Stimulated activated CD8-positive, alpha-beta memory T cell treated with anti-CD3 and anti-CD28 coated beads, Interleukin-4, amount 100 ng/mL, for 48 hours (primary cell): ENCODE data around the gene FTO.

ENCODE experiments used
- DNase-seq: peaks from one replicate; pipeline ENCODE4 v3.0.0-alpha.2; 2020

The FTO gene

GRCh38 chr16:53787423-53787822 lies 83.5 kb downstream of the FTO start:
- DNase-seq = no peak

- no peak for DNase-seq
Measured at GRCh38 chr16:53789137-53789536, 85.2 kb downstream of the FTO start.

DNA sequence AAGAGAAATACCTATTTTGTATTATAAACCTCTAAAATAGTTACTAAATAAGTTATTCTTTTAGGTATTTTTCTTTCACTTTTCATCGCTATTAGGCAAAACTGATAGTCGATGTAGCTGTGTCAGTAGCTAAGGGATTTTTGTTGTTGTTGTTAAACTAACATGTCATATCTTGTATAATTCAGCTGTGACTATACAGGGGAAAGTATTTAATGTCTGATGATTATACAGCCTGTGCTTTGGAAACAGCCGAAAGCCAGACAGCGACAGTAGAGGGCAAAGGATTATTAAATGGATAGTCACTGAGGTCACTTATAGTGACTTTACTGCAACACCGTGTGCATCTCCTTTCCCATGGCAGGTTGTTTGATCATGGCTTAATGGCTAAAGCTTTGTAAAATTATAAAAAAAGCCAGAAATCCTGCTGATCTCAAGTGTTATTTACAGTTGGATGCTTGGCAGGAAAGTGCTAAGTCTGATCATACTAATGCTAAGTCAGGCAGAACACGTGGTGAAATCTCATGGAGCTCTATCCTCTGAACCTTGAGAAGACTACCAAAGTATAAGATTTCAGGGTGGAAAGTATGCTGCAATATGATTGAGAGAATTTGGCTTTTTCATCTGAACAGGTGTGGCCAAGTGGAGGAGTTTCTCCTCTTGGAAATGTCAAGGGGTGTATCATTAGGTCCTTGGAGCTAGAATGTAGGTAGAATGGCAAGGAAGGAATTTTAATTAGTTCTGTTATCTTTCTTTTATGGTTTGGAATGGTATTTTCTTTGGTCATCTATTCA lies 88.4 kb downstream of the FTO start:
- no peak for DNase-seq

- DNase-seq = no peak
Measured at GRCh38 chr16:53803451-53803850, 99.5 kb downstream of the FTO start.

- no peak for DNase-seq
Measured at GRCh38 chr16:53803998-53804397, 100.0 kb downstream of the FTO start.

DNA sequence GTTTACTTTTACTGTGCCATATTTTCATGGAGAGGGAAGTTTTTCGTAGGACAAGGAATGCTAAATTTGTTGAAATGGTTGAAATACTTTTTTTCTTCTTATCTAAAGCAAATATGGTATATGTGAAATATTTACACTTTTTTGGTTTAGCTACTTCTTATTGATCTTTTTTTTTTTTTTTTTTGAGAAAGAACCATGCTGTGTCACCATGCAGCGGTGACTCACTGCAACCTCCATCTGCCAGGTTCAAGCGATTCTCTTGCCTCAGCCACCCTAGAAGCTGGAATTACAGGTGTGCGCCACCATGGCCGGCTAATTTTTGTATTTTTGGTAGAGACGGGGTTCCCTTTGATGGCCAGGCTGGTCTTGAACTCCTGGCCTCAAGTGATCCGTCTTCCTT lies 100.5 kb downstream of the FTO start:
- DNase-seq = no peak

DNA sequence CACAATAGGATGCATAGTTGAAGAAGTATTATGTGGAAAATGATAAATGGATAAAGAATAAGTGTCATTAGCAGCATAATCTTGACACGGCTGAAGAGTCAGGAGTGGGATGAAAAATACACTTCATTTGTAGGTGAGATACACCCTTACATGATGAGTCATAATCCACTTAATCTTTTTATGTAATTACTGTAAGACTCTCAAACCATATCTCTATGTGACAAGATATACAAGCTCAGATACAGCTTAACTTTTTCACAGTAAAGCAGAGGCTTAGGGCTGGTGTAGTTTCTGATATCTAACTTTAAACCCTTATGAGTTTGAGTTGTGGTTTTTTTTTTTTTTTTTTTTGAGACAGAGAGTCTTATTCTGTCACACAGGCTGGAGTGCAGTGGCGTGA lies 101.2 kb downstream of the FTO start:
- no peak for DNase-seq

- no peak for DNase-seq
Measured at GRCh38 chr16:53805752-53806151, 101.8 kb downstream of the FTO start.

DNA sequence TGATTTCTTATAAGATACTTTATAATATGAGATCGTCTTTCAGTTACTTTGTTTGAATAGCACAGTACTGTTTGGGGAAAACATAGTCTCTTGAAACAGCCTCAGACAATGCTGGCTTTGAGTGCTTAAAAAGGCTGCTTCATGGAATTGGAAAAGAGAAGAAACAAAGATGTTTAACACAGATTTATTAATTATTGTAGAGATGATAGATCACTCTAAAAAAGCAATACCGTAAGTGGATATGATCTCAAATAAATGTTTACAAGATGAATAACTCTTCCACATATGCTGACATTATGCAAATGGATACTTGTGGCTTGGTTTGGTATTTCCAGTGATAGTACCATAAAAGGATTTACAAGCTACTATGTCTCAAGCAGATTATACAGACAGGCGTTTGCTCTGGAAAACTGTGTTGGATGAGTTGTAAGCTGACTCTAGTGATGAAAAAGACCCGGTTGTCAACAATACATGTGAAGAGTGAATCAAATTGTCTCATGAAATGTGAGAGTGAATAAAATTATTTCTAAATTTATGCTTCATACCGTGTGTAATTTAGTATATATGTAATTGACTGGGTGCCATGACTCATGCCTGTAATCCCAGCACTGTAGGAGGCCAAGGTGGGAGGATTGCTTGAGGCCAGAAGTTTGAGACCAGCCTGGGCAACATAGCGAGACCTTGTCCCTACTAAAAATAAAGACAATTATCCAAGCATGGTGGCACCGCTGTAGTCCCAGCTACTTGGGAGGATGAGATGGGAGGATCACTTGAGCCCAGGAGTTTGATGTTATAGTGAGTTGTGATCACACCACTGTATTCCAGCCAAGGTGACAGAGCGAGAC lies 105.4 kb downstream of the FTO start:
- DNase-seq = no peak

DNA sequence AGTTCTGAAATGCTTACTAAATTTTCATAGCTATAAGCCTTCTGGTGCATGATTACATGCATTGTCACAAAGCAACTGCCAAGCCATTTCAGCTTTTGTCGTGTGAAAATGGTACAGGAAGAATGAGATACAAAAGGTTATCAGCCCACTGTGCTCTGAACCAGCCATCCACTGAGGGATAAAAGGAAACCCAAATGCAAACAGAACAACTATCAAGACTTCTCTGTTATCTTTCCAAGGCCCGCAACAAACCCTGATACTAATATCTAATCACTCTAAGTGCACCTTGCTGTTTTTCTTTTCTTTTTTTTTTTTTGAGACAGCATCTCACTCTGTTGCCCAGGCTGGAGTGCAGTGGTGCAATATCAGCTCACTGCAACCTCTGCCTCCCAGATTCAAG lies 109.0 kb downstream of the FTO start:
- DNase-seq = no peak

DNA sequence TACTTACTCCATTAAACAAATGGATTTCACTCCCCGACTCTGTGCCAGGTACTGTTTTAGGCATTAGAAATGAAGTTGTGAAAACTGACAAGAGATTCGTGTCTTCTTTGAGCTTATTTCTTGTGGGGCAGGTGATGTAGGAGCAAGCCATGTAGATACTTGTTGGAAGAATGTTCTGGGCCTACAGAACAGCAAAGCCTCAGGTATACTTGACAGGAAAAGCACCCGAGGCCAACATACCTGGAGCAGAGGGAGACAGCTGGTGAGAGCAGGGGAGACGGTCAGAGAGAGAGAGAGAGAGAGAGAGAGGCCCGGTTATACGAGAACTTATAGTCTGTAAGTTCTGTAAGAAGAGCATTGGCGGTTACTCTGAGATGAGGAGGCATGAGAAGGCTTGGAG lies 110.8 kb downstream of the FTO start:
- no peak for DNase-seq

- DNase-seq = no peak
Measured at GRCh38 chr16:53816211-53816836, 112.4 kb downstream of the FTO start.

GRCh38 chr16:53817117-53817755 lies 113.3 kb downstream of the FTO start:
- no peak for DNase-seq

- no peak for DNase-seq
Measured at GRCh38 chr16:53817812-53818550, 114.0 kb downstream of the FTO start.

GRCh38 chr16:53821487-53821886 lies 117.5 kb downstream of the FTO start:
- no peak for DNase-seq

DNA sequence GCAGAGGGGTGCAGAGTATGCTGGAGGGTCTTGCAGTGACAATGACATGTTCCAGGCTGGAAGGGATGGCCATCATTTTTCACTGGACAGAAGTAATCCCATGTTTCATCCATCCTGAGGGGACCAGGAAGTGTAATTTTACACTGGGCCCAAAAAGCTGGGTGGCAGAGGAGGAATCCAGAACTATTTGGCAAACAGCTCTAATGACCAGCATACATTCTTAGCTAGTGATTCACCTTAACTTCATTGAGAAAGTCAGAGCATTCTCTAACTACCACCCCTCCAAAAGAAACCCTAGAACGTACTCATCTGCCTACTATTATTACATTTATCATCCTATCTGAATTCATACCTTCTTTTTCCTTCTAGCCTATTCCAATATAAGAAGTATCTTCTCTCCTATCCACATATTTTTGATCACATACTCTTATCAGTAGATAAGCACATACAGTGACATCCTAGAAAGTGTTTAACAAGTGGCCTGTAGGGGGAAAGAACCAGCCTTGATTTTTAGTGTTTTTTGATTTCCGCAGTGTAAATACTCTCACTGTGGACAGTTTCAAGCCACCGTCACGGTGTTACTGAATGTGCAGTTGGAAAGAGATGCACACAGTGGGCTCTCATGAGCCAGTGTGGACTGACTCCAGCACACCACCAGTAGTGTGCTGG lies 118.1 kb downstream of the FTO start:
- no peak for DNase-seq

- no peak for DNase-seq
Measured at GRCh38 chr16:53822936-53823529, 119.1 kb downstream of the FTO start.

DNA sequence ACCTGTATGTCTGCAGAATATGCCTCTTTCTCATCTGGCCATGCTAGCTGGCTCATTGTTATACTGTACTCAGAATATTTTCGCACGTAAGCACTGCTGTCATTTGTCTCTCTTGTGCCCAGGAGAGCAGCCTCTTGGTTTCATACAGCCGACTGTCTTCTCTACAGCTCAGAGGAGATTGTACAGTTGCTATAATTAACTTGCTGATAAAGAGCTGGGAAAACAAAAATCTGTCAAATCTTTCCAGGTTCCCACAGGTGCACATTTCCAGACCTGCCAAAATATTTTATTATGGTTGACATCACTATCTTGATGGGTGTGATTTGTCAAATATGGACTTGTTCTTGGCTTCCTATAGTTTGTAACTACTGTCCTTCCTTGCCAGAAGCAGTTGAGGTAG lies 122.7 kb downstream of the FTO start:
- DNase-seq = no peak

- no peak for DNase-seq
Measured at GRCh38 chr16:53827741-53828140, 123.8 kb downstream of the FTO start.

DNA sequence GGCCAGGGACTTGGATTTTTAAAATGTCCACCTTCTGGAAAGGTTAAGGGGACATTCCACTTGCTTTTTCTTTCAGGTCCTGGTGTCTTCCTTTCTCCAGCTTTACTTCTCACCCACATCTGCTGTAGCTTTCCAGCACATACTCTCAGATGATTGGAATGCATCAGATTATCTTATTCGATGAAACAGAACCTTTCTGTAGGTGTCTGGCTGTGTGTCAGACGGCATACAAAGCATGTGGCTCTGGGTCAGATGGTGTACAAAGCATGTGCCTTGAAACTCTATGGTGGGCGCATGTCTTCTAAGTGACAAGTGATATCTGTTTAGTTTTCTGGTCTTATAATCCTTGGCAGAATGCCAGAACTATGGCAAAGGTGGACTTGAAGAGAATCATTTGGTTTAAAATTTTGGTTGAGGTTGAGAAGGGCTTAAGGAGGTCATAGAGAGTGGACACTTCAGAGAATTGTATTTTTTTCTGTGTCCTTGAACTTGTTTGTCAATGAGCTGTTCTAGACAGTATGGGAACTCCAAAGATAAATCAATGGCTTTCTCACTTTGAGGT lies 125.3 kb downstream of the FTO start:
- no peak for DNase-seq

GRCh38 chr16:53832896-53833544 lies 129.1 kb downstream of the FTO start:
- DNase-seq = no peak
